ENCODE measurements around the gene TFR2. TPM values are rescaled to one million over a fixed set of nuclear protein-coding genes. Genes with fewer than 3 reads are reported as not detected.
A peak's percentile ranks its signal among the peaks of the same experiment; 100 is the strongest.

Gene TFR2
- total and polyA plus RNA-seq, 2 of the 13 experiments (the other 11 are each of a cell fraction or from before 2014, with no cell fraction given): 36.9 to 64.2 TPM

- TF ChIP-seq PATZ1 (CRISPR knock-in tag; IDR thresholded peaks at IDR 0.05) (no peak; the same call in 1 of the 2 replicates), HNRNPL (IDR thresholded peaks at IDR 0.05; ENCODE audit: low read depth, low read length) (0 out of 2 replicates have a peak, but pooled peaks have one; percentile 10), MBNL3 (CRISPR knock-in tag; conservative IDR thresholded peaks at IDR 0.05) (no peak), ZNF781 (CRISPR knock-in tag; IDR thresholded peaks at IDR 0.05; ENCODE audit: borderline replicate concordance, not compliant biosample characterization) (peak; percentile 16), ZBTB8A (CRISPR knock-in tag; IDR thresholded peaks at IDR 0.05; ENCODE audit: borderline replicate concordance, low read depth) (no peak), ZNF580 (CRISPR knock-in tag; IDR thresholded peaks at IDR 0.05; ENCODE audit: borderline replicate concordance, low read depth) (no peak), ZBTB46 (CRISPR knock-in tag; IDR thresholded peaks at IDR 0.05; ENCODE audit: borderline replicate concordance) (no peak; the same call in 1 of the 2 replicates), MLX (CRISPR knock-in tag; IDR thresholded peaks at IDR 0.05) (no peak), TRIM24 (CRISPR knock-in tag; IDR thresholded peaks at IDR 0.05) (no peak), ZMAT3 (CRISPR knock-in tag; conservative IDR thresholded peaks at IDR 0.05) (peak; percentile 58; the same call in 1 of the 2 replicates), ZBTB25 (CRISPR knock-in tag; IDR thresholded peaks at IDR 0.05) (no peak), MLXIP (CRISPR knock-in tag; IDR thresholded peaks at IDR 0.05; ENCODE audit: borderline replicate concordance) (no peak), PHF21A (CRISPR knock-in tag; IDR thresholded peaks at IDR 0.05) (no peak), SOX13 (IDR thresholded peaks at IDR 0.05) (no peak), SOX13 (CRISPR knock-in tag; conservative IDR thresholded peaks at IDR 0.05 in 1 of 2, IDR thresholded peaks at IDR 0.05 in 1 of 2) (no peak), ATF4 (CRISPR knock-in tag; IDR thresholded peaks at IDR 0.05) (no peak; a peak in 1 of 4 replicates), XRCC5 (optimal IDR thresholded peaks at IDR 0.05; ENCODE audit: low read length) (no peak), RFXANK (CRISPR knock-in tag; IDR thresholded peaks at IDR 0.05) (no peak)
Measured at GRCh38 chr7:100641860-100642533, 645 bp upstream of the TFR2 start (continued).
